GM21825 (cell line): ENCODE results near the gene SKIC2.
A peak's percentile ranks its signal among the peaks of the same experiment; 100 is the strongest.

Source experiments
- ATAC-seq: cut with Tn5 transposase; IDR thresholded peaks from one replicate; pipeline ENCODE4 v1.9.1; 2021; ENCODE audit warnings: mild to moderate bottlenecking, moderate library complexity; ENCODE audit not compliant: unreplicated experiment

SKIC2 gene

GRCh38 chr6:31945507-31946369 is 13.2 kb upstream of the SKIC2 start, which contains the start of gene CFB:
TSS of gene CFB (plus strand) at chr6:31946095. CDS start at chr6:31946222, 127 bp downstream.
- no peak for ATAC-seq

- no peak for ATAC-seq
These were observed 12.5 kb upstream of the SKIC2 start for GRCh38 chr6:31946370-31946885.

GRCh38 chr6:31947070-31947675 is 11.8 kb upstream of the SKIC2 start:
- no peak for ATAC-seq

GRCh38 chr6:31947864-31948263 is 11.1 kb upstream of the SKIC2 start:
- ATAC-seq = no peak

GRCh38 chr6:31948306-31948705 is 10.7 kb upstream of the SKIC2 start:
- ATAC-seq = no peak

- ATAC-seq = no peak
These were observed 10.1 kb upstream of the SKIC2 start for GRCh38 chr6:31948753-31949413.

GRCh38 chr6:31949926-31950548 is 8.9 kb upstream of the SKIC2 start:
- ATAC-seq = no peak

- ATAC-seq = no peak
These were observed 6.7 kb upstream of the SKIC2 start for GRCh38 chr6:31952140-31952805.

GRCh38 chr6:31952890-31953289 is 6.1 kb upstream of the SKIC2 start:
- ATAC-seq = no peak

GRCh38 chr6:31954511-31954910 is 4.5 kb upstream of the SKIC2 start:
- ATAC-seq = no peak

- ATAC-seq = no peak
These were observed 2.2 kb upstream of the SKIC2 start for GRCh38 chr6:31956796-31957195.

- peak; percentile 6 for ATAC-seq
These were observed 599 bp upstream of the SKIC2 start for GRCh38 chr6:31958412-31958740.

- no peak for ATAC-seq
These were observed 2.6 kb downstream of the SKIC2 start for GRCh38 chr6:31961616-31962015.

GRCh38 chr6:31963921-31964320 is 4.9 kb downstream of the SKIC2 start:
- ATAC-seq = no peak

- no peak for ATAC-seq
These were observed 6.7 kb downstream of the SKIC2 start for GRCh38 chr6:31965700-31966099.

- no peak for ATAC-seq
These were observed 7.5 kb downstream of the SKIC2 start for GRCh38 chr6:31966506-31966905.

- no peak for ATAC-seq
These were observed 8.3 kb downstream of the SKIC2 start for GRCh38 chr6:31966997-31967925.

- no peak for ATAC-seq
These were observed 8.9 kb downstream of the SKIC2 start for GRCh38 chr6:31967926-31968320.

- no peak for ATAC-seq
These were observed 9.4 kb downstream of the SKIC2 start for GRCh38 chr6:31968326-31968725.
